ENCODE results near the gene RBM19.

Gene RBM19

GRCh38 chr12:113911971-113912759, 54.0 kb downstream of the RBM19 start:
- no peak overlapping the region for H2AFZ ChIP-seq (ENCODE audit: low read length)
- TF ChIP-seq EZH2 (optimal IDR thresholded peaks at IDR 0.05; ENCODE audit: low read depth, low read length) = no peak
- TF ChIP-seq CTCF (IDR thresholded peaks at IDR 0.05; ENCODE audit: low read length) = no peak
- no peak for TF ChIP-seq EZH2phosphoT487 (IDR thresholded peaks at IDR 0.05; ENCODE audit: low read length)
- H3F3A ChIP-seq (ENCODE audit: insufficient read depth, low read length) = no peaks in the 10 kb centered on the region
- no peak overlapping the region for H3K27ac ChIP-seq (ENCODE audit: low read length)
- H3K4me1 ChIP-seq (ENCODE audit: low read length) = no peaks in the 10 kb centered on the region
- H4K20me1 ChIP-seq (ENCODE audit: insufficient read depth, low read length) = no peaks in the 10 kb centered on the region
- no peak for DNase-seq
- no peak overlapping the region for H3K4me2 ChIP-seq (ENCODE audit: low read depth, low read length)
- H3K27me3 ChIP-seq (replicated peaks; ENCODE audit: insufficient read depth, low read length) = no peaks in the 10 kb centered on the region
- H3K9me2 ChIP-seq (replicated peaks; ENCODE audit: insufficient read depth, low read length) = no peaks in the 10 kb centered on the region
- no peak overlapping the region for H3K9ac ChIP-seq (ENCODE audit: low read length)
- no peaks in the 10 kb centered on the region for H3K36me3 ChIP-seq (replicated peaks; ENCODE audit: insufficient read depth, low read length)
- no peaks in the 10 kb centered on the region for H3K9me3 ChIP-seq (replicated peaks; ENCODE audit: insufficient read depth, low read length)
- H3K4me3 ChIP-seq (ENCODE audit: low read length) = no peak overlapping the region
- H3K79me2 ChIP-seq (ENCODE audit: low read length) = no peaks in the 10 kb centered on the region

- H3K9me3 ChIP-seq (replicated peaks; ENCODE audit: insufficient read depth, low read length) = no peaks in the 10 kb centered on the region
- H3K27me3 ChIP-seq (replicated peaks; ENCODE audit: insufficient read depth, low read length) = no peaks in the 10 kb centered on the region
- H3K4me3 ChIP-seq (ENCODE audit: low read length) = no peak overlapping the region
- no peak overlapping the region for H2AFZ ChIP-seq (ENCODE audit: low read length)
- no peaks in the 10 kb centered on the region for H3K9me2 ChIP-seq (replicated peaks; ENCODE audit: insufficient read depth, low read length)
- no peak for DNase-seq
- no peaks in the 10 kb centered on the region for H3K4me1 ChIP-seq (ENCODE audit: low read length)
- H4K20me1 ChIP-seq (ENCODE audit: insufficient read depth, low read length) = no peaks in the 10 kb centered on the region
- TF ChIP-seq EZH2phosphoT487 (IDR thresholded peaks at IDR 0.05; ENCODE audit: low read length) = no peak
- TF ChIP-seq EZH2 (optimal IDR thresholded peaks at IDR 0.05; ENCODE audit: low read depth, low read length) = no peak
- TF ChIP-seq CTCF (IDR thresholded peaks at IDR 0.05; ENCODE audit: low read length) = no peak
- H3K9ac ChIP-seq (ENCODE audit: low read length) = no peak overlapping the region
- H3K27ac ChIP-seq (ENCODE audit: low read length) = no peak overlapping the region
- no peaks in the 10 kb centered on the region for H3K79me2 ChIP-seq (ENCODE audit: low read length)
- H3K4me2 ChIP-seq (ENCODE audit: low read depth, low read length) = no peak overlapping the region
- H3K36me3 ChIP-seq (replicated peaks; ENCODE audit: insufficient read depth, low read length) = no peaks in the 10 kb centered on the region
- H3F3A ChIP-seq (ENCODE audit: insufficient read depth, low read length) = no peaks in the 10 kb centered on the region
Observed at GRCh38 chr12:113910751-113911272, 55.3 kb downstream of the RBM19 start.

GRCh38 chr12:113909776-113910420, 56.2 kb downstream of the RBM19 start:
- no peak overlapping the region for H3K4me3 ChIP-seq (ENCODE audit: low read length)

More at GRCh38 chr12:113909776-113910420, 56.2 kb downstream of the RBM19 start:
- Histone ChIP-seq H3K27me3 (replicated peaks; ENCODE audit: insufficient read depth, low read length) (no peaks in the 10 kb centered on the region), H3K79me2 (ENCODE audit: low read length) (no peaks in the 10 kb centered on the region), H3K36me3 (replicated peaks; ENCODE audit: insufficient read depth, low read length) (no peaks in the 10 kb centered on the region), H2AFZ (ENCODE audit: low read length) (no peak overlapping the region), H3K9ac (ENCODE audit: low read length) (no peak overlapping the region), H3K4me2 (ENCODE audit: low read depth, low read length) (no peak overlapping the region), H3K9me3 (replicated peaks; ENCODE audit: insufficient read depth, low read length) (no peaks in the 10 kb centered on the region), H4K20me1 (ENCODE audit: insufficient read depth, low read length) (no peaks in the 10 kb centered on the region), H3F3A (ENCODE audit: insufficient read depth, low read length) (no peaks in the 10 kb centered on the region), H3K4me1 (ENCODE audit: low read length) (no peaks in the 10 kb centered on the region), H3K9me2 (replicated peaks; ENCODE audit: insufficient read depth, low read length) (no peaks in the 10 kb centered on the region), H3K27ac (ENCODE audit: low read length) (no peak overlapping the region)
- DNase-seq = no peak
- TF ChIP-seq EZH2 (optimal IDR thresholded peaks at IDR 0.05; ENCODE audit: low read depth, low read length) (no peak), EZH2phosphoT487 (IDR thresholded peaks at IDR 0.05; ENCODE audit: low read length) (no peak), CTCF (IDR thresholded peaks at IDR 0.05; ENCODE audit: low read length) (no peak)
